Prostate gland (tissue), 2 donors: ENCODE results near the gene SPPL2A.

Source experiments
- POLR2A ChIP-seq: fragments of 450-650 bp; IDR thresholded peaks from one replicate; pipeline ENCODE4 v1.6.1; 2016; ENCODE audit warnings: antibody characterized with exemption, mild to moderate bottlenecking
- POLR2AphosphoS5 ChIP-seq: sonication (generic); formaldehyde crosslinking; IDR thresholded peaks from one replicate; pipeline ENCODE4 v1.6.1; 2017; ENCODE audit warnings: antibody characterized with exemption
- TF ChIP-seq, protein P1 (sequence below), 4 experiments: fragments of 200-600 bp in 2 of 4; fragments of 450-650 bp in 2 of 4; sonication (generic) in 2 of 4; IDR thresholded peaks; 1 replicate in 3 of 4; 2 replicates in 1 of 4; pipeline ENCODE4 v1.5.1; 2016 to 2019; ENCODE audit warnings: antibody characterized with exemption in 4 of 4, mild to moderate bottlenecking in 2 of 4, moderate library complexity in 2 of 4

DNA sequence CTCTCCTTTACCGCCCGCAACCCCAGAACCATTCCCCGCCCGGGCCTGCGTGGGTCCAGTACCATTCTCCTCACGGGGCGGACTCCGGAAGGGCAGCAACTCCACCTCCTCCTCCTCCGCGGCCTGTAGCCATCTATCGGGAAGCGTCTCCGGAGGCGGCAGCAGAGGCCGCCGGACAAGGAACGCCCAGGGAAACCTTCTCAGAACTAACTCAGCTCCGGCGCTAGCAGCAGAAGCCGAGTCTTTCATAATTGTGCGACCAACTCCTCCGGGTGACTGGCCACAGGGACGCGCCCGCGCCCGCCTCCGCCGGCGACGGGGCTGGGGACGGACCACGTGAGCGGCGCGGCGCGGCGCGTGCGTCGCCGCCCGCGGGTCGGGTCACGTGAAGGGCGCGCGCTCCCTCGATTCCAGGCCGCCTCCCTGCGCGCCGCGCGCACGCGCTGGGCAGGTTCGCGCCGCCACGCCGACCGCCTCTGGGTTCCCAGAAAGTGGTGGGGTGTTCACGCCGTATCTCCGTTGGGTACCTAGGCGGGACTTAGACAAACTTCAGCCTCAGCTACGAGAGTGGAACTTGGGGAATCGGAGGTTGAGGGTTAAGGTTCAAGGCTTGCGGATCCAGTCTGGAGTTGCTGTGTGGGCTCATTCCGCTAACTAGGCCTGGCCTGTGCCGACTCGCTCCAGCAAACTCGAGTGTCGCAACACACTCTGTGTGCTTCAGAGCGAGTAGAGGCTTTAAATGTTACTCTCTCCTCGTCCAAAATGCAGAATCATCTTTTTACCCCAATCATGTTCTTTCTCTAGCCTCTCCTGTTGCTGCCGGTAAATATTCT lies 78.8 kb downstream of the SPPL2A start, which contains the start of gene TRPM7:
- TF ChIP-seq, protein P1, sequence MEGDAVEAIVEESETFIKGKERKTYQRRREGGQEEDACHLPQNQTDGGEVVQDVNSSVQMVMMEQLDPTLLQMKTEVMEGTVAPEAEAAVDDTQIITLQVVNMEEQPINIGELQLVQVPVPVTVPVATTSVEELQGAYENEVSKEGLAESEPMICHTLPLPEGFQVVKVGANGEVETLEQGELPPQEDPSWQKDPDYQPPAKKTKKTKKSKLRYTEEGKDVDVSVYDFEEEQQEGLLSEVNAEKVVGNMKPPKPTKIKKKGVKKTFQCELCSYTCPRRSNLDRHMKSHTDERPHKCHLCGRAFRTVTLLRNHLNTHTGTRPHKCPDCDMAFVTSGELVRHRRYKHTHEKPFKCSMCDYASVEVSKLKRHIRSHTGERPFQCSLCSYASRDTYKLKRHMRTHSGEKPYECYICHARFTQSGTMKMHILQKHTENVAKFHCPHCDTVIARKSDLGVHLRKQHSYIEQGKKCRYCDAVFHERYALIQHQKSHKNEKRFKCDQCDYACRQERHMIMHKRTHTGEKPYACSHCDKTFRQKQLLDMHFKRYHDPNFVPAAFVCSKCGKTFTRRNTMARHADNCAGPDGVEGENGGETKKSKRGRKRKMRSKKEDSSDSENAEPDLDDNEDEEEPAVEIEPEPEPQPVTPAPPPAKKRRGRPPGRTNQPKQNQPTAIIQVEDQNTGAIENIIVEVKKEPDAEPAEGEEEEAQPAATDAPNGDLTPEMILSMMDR (IDR thresholded peaks at IDR 0.05): peak in 1 of 4 experiments; percentile 4
- TF ChIP-seq POLR2AphosphoS5 (peak; percentile 50), POLR2A (peak; percentile 72)
